GM23338 (cell line): ENCODE measurements around the gene SYNE2.

Experiments
- CREB1 ChIP-seq: fragments of 250-450 bp; sonication (Bioruptor Pico); IDR thresholded peaks from 2 replicates; pipeline ENCODE4 v1.5.0; 2020; ENCODE audit warnings: low read depth, mild to moderate bottlenecking, moderate library complexity
- CTCF ChIP-seq, 2 experiments: fragments of 200-600 bp in 1 of 2; sonication (generic) in 1 of 2; conservative IDR thresholded peaks; 2 replicates each; pipeline versions ENCODE4 v1.5.1 to v1.6.1; 2016 to 2017; ENCODE audit warnings: antibody characterized with exemption in 2 of 2, low read depth in 2 of 2, mild to moderate bottlenecking in 2 of 2, moderate library complexity in 1 of 2
- ETS1 ChIP-seq: IDR thresholded peaks from 2 replicates; pipeline ENCODE4 v1.6.1; 2016; ENCODE audit warnings: antibody characterized with exemption
- EZH2 ChIP-seq: fragments of 200-600 bp; sonication (generic); IDR thresholded peaks from one replicate; pipeline ENCODE4 v1.8.0; 2017; ENCODE audit warnings: antibody characterized with exemption, mild to moderate bottlenecking, low read depth; ENCODE audit not compliant: unreplicated experiment
- EZH2phosphoT487 ChIP-seq: fragments of 200-600 bp; sonication (generic); IDR thresholded peaks from one replicate; pipeline ENCODE4 v1.8.1; 2018; ENCODE audit warnings: antibody characterized with exemption; ENCODE audit not compliant: unreplicated experiment
- JUNB ChIP-seq: IDR thresholded peaks from one replicate; pipeline ENCODE4 v1.6.1; 2016; ENCODE audit warnings: antibody characterized with exemption; ENCODE audit not compliant: unreplicated experiment
- NANOG ChIP-seq: IDR thresholded peaks from 2 replicates; pipeline ENCODE4 v1.6.1; 2016; ENCODE audit warnings: antibody characterized with exemption, borderline replicate concordance
- POLR2AphosphoS5 ChIP-seq: IDR thresholded peaks from 2 replicates; pipeline ENCODE4 v1.6.1; 2016; ENCODE audit warnings: antibody characterized with exemption, low read depth
- REST ChIP-seq: IDR thresholded peaks from one replicate; pipeline ENCODE4 v1.6.1; 2018; ENCODE audit warnings: antibody characterized with exemption; ENCODE audit not compliant: unreplicated experiment
- ZNF462 ChIP-seq: fragments of 250-450 bp; sonication (Bioruptor Pico); IDR thresholded peaks from 2 replicates; pipeline ENCODE4 v1.5.0; 2020; ENCODE audit warnings: mild to moderate bottlenecking, moderate library complexity

- TF ChIP-seq CTCF (conservative IDR thresholded peaks at IDR 0.05; ENCODE audit: low read depth in 2 of 2) (no peak), NANOG (no peak), EZH2phosphoT487 (no peak), REST (no peak), EZH2 (no peak), ETS1 (no peak), POLR2AphosphoS5 (no peak), JUNB (no peak), ZNF462 (CRISPR knock-in tag) (no peak), CREB1 (CRISPR knock-in tag) (no peak)
Measured at GRCh38 chr14:64091217-64091616, 238.4 kb downstream of the SYNE2 start.
